NCI-H2107 (cell line): ENCODE data around the gene ZNF597.
"Not testable (repeated sequence)": the region's sequence is repeated elsewhere in the genome, so short reads cannot be mapped to it uniquely, and the experiment has no call there.

ENCODE experiments used
- DNase-seq: peaks from one replicate; lab custom pipeline; 2025; lab: John Stamatoyannopoulos, UW

ZNF597 gene

GRCh38 chr16:3475604-3476375 is 32.5 kb upstream of the ZNF597 start:
- DNase-seq = no peak

GRCh38 chr16:3474870-3475269 is 31.6 kb upstream of the ZNF597 start:
- not testable (repeated sequence) for DNase-seq

GRCh38 chr16:3474136-3474779 is 31.0 kb upstream of the ZNF597 start:
- DNase-seq = no peak

GRCh38 chr16:3473596-3473943 is 30.3 kb upstream of the ZNF597 start:
- not testable (repeated sequence) for DNase-seq

GRCh38 chr16:3472878-3473595 is 29.7 kb upstream of the ZNF597 start:
- no peak for DNase-seq

GRCh38 chr16:3471518-3472176 is 28.3 kb upstream of the ZNF597 start:
- DNase-seq = no peak

- no peak for DNase-seq
Measured at GRCh38 chr16:3470723-3471122, 27.4 kb upstream of the ZNF597 start.

GRCh38 chr16:3469736-3470135 is 26.4 kb upstream of the ZNF597 start:
- no peak for DNase-seq

- no peak for DNase-seq
Measured at GRCh38 chr16:3468501-3468900, 25.2 kb upstream of the ZNF597 start.

GRCh38 chr16:3467921-3468320 is 24.6 kb upstream of the ZNF597 start:
- no peak for DNase-seq

GRCh38 chr16:3467182-3467581 is 23.9 kb upstream of the ZNF597 start:
- no peak for DNase-seq

GRCh38 chr16:3465911-3466584 is 22.7 kb upstream of the ZNF597 start:
- DNase-seq = no peak

- no peak for DNase-seq
Measured at GRCh38 chr16:3465301-3465700, 22.0 kb upstream of the ZNF597 start.

- no peak for DNase-seq
Measured at GRCh38 chr16:3461151-3461550, 17.8 kb upstream of the ZNF597 start.

GRCh38 chr16:3460585-3460984 is 17.3 kb upstream of the ZNF597 start:
- DNase-seq = no peak

- no peak for DNase-seq
Measured at GRCh38 chr16:3460121-3460520, 16.8 kb upstream of the ZNF597 start.

GRCh38 chr16:3459401-3460090 is 16.2 kb upstream of the ZNF597 start:
- DNase-seq = no peak

- no peak for DNase-seq
Measured at GRCh38 chr16:3458852-3459361, 15.6 kb upstream of the ZNF597 start.

- no peak for DNase-seq
Measured at GRCh38 chr16:3458278-3458851, 15.1 kb upstream of the ZNF597 start.

- DNase-seq = peak; percentile 70
Measured at GRCh38 chr16:3457434-3458252, 14.3 kb upstream of the ZNF597 start.
